CD4-positive, alpha-beta T cell treated with Interleukin-17A for 1 hour (primary cell): ENCODE data around the gene C1orf56.

ENCODE experiments used
- DNase-seq: peaks from one replicate; pipeline ENCODE4 v3.0.0-alpha.2; 2020

The C1orf56 gene, protein sequence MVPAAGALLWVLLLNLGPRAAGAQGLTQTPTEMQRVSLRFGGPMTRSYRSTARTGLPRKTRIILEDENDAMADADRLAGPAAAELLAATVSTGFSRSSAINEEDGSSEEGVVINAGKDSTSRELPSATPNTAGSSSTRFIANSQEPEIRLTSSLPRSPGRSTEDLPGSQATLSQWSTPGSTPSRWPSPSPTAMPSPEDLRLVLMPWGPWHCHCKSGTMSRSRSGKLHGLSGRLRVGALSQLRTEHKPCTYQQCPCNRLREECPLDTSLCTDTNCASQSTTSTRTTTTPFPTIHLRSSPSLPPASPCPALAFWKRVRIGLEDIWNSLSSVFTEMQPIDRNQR

DNA sequence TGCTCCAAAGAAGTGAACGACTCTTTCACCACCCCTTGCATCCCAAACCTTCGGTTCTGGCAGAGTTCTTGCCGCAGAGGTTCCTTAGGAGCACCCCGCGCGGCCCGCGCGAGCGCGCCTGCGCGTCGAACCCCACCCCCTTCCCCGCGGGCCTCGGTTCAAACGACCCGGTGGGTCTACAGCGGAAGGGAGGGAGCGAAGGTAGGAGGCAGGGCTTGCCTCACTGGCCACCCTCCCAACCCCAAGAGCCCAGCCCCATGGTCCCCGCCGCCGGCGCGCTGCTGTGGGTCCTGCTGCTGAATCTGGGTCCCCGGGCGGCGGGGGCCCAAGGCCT is at the start of gene C1orf56:
Gene C1orf56, plus strand, starts transcription at position 161 of the 334 bp plus-strand sequence. Its CDS starts 97 bp downstream, at position 258.
- DNase-seq, result peak; percentile 69

DNA sequence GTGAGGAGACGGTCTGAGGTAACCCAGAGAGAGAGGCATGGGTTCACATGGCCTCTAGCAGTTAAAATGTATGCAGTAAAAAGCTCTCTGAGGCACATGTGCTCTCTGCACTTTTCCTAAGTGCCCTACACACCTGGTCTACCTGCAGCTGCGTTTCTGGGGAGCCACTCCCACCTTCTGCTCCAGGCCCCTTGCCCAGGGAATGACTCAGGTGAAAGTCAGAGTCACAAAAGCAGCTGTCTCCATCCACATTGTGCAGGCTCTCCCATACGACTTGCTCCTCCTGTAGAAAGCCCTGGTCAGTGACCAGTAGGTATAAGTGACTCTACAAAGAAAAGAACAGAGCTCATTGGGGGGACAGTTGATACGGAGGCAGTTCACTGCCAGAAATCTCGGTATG is 49.6 kb upstream of the C1orf56 start:
- DNase-seq, result no peak

DNA sequence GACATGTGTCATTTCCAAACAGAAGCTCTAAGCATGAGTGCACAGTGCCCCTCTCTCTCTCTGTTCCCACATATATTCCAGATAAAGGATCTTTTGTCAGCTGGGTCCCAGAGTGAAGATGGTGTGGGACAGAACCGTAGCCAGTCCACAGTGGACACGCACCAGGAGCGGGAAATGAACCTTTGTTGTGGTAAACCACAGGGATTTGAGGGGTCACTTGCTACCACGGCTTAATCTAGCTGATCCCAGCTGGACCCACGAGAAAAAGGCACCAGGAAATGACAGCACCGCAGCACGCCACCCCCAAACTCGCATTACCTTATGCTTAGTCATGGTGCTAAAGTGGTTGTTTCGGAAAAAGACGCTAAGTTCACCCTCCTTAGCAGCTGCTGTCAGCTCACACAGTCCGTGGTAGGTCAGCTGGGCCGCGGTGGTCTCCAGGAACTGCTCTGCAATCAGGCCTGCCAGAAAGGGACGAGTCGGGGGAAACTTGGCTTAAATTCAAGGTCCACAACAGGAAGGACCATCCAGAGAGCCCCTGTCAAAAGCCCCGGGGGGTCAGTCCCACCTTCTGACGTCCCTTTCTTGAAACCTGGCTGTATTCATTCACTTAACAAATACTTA is 48.4 kb upstream of the C1orf56 start:
- DNase-seq, result no peak

DNA sequence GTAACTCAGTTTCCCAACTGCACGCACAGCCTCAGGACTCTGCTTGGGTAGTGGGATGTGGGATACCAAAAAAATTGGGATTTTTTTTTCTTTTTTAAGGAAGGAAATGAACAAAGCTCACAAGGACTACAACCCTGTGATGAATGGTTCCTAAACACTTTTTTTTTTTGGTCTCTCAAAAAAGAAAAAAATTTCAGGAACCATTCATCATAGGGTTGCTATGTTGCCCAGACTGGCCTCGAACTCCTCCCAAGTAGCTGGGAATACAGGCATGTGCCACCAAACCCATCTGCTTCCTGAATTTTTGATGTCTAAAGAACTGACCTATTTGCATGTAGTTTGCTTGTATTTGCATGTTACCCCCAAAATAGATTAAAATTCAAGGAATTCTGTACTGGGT is 47.6 kb upstream of the C1orf56 start:
- no peak for DNase-seq

DNA sequence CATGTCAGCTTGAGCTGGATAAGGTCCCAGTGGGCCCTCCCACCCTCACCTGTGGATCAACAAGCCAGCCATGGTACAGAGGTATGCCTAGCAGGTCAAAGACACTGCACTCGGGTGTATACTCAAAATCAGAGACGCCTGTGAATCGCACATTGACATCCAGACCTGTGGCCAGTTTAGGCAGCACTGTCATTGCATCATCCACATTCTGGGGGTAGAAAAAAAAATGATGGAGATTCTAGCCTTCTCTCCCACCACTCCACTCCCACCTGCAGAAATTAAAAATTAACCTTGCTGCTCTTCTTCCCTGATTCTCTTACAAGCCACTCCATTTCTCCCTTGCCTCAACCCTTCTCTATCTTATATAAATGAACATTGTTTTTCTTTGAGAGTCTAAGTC is 47.1 kb upstream of the C1orf56 start:
- no peak for DNase-seq

DNA sequence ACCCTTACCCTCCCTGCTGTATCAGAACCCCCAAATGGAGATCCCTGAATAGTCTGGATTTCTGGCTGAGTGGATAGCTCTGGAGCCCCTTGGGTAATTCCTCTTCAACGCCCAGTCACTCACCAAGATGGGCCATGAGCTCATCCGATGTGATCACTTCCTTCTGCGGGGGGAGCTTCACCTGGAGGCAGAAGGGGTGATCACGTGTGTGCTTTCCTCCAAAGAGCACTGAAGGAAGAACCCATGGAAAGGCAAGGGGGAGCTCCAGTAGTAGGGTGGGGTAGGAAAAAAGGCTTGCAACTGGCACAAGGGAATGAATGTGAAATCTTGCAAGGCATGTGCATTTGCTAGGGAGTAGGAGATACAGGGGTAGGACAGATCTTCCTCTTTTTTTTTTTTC is 45.9 kb upstream of the C1orf56 start:
- no peak for DNase-seq

DNA sequence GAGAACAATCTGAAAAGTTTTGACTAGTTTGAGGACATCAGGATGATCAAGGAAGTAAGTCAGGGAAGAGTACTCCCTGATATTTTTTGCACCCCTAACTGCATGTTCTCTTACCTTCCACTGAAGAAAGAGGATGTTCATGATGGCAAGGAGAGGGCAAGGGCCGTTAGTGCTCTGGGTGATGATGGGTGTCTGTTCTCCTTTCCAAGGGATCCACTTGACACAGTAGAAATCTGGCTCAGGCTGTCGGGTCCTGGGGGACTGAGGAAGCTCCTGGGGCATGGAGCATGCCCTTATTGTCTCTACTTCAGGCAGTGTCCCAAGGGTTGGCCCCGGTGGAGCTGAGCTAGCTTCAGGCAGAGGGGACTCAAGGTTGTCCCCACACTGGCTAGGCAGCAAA is 45.5 kb upstream of the C1orf56 start:
- DNase-seq, result no peak

DNA sequence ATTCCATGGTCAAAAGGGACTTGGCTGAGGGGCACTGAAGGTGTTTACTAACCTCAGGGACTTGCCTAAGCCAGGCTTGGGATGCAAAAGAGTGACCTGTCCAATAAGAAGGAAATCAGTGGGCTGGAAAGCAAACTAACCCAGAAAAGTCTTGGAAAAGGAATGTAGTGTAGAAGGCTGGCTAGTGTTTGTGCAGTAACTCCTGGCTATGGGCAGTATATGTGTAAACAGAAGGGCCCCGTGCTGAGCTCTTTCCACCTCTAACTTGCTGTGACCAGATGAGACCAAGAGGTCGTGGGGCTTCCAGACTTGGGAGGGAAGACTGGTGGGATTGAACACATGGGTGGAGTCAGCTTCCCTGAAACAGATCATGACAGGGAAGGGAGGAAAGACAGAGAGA is 44.9 kb upstream of the C1orf56 start:
- DNase-seq, result no peak

DNA sequence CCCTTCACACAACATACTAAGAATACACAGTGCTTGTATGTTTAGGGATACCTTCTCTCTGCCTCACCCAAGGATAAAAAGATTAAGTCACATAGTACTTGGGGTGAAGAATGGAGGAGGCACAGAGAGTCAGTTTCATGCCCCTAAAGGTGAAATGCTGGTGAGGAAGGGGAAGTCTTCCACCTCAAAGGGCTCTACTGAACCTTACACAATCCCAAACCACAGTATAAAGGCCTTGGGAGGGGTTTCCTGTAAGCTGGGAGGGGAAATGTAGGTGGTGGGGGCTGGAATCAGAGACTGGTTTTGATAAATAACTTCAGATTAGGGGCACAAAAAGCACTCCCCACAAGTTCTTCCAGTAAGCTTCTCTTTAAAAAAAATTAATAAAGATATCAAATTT is 44.4 kb upstream of the C1orf56 start:
- DNase-seq, result peak; percentile 52

DNA sequence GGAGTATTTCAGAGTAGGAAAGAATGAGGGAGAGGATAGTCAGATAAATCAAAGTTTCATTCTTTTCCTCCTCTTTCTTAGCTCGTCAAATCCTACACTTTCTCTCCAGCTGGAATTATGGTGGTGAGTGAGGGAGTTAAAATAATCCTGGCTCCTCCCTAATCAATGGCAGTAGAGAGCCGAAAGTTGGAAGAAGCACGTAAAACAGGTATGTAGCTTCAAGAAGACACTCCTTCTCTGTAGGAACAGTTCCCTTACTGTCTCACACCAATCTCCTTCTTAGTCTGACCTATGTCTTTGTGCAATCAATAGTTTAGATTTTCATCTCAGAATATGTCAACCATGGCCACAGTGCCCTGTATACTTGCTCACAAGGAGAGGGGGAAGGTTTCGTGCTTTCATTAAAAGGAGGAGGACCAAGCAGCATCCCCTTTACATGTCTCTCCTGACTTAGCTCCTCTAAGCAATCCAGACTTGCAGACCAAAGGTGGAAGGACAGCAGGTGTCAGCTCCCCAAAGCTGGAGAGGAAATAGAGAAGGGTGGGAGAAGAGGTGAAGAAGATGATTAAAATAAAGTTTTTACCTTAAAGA is 41.7 kb upstream of the C1orf56 start:
- DNase-seq, result peak; percentile 12

DNA sequence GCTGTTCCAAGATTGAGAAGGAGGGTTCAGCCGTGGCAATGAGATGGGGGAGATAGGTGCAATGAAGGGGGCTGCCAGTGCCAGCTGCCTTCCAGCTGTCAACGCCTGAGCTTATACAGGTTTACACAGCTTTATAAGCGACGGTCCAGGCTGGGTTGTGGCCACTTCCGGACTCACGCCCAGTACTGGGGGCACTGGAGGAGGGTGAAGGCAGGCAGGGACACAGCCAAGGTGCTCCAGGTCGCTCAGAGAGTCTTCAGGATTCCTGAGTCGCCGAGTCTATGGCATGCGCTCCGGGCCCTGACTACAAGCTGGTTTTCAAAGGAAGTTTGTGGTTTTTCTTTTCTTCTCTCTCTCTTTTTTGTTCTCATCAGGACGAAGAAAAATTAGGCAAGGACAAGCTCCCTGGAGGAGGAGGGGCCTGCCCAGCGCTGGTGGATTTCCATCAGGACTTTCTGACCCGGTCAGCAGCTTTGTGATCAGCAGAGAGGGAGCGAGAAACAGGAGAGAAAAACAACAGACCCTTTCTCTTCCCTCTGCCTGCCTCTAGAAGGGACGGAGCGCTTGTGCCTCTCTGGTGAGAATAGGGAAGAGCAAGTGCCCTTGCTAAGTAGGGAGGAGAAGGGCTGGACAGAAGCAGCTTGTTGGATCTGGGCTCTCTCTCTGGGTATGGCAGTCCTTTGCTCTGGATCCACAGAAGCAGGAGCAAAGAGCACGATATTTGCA is 41.1 kb upstream of the C1orf56 start, which contains the start of gene MINDY1:
Gene MINDY1, minus strand, starts transcription at position 576 of the 726 bp plus-strand sequence. CDS start 4,285 bp downstream, outside the sequence.
- DNase-seq, result peak; percentile 55

DNA sequence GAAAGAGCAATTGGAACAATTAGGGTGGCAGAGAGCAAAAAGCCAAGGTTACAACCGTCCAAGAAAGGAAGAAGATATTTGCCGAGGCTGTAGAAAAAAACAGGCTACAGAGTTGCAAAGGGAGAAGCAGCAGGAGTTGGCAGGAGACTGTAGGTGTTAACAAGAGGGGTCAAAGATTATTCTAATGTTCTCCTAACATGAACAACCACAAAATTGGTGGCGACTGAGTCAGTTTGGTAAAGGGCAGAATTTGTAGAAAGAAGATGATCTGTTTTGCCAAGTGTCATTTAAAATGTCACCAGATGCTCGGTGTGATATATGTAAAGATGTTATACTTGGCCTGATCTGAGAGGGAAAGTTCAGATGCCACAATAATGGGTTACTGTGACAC is 39.7 kb upstream of the C1orf56 start:
- DNase-seq, result no peak

DNA sequence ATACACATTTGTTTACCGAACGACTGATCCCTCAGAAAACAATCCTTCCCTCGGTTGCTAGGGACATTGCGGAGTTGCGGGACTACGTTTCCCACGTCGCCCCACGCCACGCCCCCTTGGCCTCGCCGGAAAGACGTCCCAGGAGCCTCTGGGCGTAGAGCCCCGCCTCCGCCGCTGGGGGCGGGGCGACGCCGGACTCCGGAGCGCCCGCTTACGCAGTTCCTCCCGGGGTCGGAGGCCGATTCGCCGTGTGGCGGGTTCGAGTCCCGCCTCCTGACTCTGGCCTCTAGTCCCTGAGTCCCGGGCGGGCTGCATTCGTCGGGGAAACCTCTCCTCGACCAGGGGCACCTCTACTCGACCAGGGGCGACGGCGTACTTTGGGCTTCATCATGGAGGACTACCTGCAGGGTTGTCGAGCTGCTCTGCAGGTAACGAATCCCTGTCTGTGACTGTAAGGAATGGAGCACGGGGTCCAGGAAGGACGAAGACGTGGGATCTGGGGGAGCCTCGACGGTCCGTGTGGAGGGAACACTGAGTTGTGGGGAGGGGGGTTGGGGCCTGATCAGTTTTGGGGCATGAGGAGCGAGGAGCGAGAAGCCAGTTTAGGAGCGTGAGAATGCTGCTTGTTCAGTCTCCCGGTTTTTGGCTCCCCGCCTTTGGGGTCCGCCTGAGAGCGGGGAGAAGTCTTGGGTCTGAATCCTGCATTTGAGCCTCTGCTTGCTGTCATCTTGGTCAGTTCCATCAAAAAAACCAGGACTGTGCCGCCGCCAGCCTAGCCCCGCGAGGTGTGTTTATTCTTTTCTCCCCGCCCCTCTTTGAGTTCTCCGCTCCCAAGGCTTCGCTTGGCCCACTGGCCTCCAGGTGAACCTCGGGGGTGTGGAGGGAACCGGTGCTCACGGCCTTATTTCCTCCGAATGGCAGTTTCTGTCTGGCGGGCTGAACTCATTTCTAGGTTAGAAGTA is 39.0 kb upstream of the C1orf56 start, which contains the start of gene PRUNE1:
Gene PRUNE1, plus strand, starts transcription at position 206 of the 962 bp plus-strand sequence. Its CDS starts 184 bp downstream, at position 390.
- peak; percentile 99 for DNase-seq

DNA sequence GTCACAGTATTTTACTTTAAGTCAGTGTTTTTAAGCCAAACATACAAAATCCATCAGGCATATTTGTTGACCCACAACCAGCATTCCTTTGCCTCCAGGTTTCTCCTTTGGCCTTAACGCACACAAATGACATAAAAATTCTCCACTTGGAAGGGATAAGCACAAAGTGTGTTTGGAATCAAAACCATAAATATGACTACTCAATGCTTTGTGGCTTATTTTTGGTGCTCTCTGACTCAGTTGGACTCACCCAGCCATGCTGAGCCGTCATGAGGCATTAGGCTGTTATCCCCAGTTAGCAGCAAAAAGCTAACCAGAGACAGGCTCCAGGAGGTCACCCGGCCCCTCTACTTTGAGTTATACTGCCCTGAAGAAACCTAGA is 38.4 kb upstream of the C1orf56 start:
- no peak for DNase-seq

DNA sequence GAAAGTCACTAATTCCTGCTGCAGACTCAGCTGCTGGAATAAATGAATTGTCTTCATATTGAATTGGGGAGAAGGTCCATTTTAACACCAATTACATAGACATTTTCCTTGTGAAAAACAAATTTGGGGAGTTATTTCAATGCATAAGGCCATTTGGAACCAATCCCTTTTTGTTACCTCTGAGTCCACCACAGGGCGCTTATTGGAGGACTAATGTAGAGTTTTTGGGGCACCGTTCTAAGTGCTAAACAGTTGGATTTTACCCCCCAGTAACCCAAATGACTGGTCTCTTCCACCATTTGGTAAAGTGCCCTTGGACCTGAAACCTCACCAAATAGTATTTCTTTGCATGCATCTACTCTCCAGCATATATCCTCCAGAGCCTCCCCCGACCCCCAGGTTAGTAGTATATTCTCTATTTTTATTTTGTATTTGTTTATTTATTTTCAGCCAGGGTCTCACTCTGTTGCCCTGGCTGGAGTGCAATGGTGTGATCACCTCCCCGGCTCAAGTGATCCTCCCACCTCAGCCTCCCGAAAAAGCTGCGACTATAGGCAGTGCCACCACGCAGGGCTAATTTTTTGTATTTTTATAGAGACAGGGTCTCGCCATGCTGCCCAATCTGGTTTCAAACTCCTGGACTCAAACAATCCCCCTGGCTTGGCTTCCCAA is 37.7 kb upstream of the C1orf56 start:
- no peak for DNase-seq

DNA sequence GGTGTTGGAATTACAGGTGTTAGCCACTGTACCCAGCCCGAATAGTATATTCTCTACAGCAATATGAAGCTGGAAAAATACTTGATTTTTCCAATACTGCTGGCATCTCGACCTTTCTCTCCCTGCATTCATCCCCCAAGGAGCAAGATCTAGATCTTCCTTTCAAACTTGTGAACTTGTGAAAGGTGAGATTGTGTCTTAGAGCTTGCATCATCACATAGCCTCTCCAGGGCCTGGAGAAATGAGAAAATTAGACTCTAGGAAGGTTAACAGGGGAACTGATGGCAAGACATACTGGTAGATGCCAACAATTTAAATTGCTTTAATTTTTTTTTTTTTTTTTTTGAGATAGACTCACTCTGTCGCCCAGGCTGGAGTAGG is 37.2 kb upstream of the C1orf56 start:
- no peak for DNase-seq

DNA sequence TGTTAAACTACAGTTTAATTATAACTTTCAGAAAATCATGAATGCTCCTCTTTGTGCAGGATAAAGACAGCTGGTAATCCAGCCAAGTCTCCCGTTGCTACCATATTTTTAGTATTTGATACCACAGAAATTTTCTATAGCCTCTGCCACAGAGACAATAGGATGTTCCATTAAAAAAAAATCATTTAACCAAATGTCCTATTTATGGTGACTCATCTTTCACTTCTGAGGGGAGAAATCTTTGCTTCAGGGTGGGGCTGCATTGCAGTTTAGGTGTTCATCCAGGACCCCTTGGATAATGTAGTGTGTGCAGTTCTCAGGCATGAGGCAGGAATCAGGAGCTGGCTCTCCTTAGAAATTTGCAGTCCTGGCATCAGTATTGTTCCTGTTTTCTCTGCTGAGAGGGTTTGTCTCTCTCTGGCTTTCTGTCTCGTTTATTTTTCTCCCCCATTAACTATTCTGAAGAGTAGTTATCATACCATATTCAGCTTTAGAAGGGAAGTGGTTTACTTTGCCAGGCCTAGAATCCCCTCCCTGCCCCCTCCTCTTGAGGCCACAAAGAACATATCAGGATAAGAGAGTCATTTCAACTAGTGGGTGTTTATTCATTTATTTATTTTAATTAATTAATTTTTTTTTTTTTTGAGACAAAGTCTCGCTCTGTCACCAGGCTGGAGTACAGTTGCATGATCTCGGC is 36.2 kb upstream of the C1orf56 start:
- DNase-seq, result no peak

DNA sequence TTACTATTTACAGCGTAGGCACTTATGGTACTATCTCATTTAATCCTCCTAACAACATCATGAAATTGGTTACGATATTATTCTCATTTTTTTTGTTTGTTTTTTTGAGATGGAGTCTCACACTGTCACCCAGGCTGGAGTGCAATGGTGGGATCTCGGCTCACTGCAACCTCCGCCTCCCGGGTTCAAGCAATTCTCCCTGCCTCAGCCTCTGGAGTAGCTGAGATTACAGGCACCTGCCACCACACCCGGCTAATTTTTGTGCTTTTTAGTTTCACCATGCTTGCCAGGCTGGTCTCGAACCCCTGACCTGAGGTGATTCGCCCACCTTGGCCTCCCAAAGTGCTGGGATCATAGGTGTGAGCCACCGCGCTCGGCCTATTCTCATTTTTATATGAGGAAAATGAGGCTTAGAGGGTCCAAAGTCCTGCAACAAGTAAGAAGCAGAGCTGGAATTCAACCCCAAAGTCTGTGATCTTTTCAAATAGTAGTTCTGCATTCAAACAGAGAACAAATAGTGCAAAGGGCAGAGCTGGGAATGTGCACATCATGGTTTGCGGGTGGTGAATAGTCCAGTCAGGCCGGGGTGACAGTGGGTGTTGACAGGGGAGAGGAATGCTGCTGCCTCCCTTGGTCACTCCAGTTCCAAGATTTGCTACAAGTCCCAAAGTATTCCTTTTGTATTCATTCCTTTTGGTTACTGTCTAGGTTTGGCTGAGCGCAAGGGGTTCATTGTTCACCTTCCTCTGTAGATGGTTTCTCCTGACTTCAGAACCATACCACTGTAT is 34.7 kb upstream of the C1orf56 start:
- DNase-seq, result no peak

DNA sequence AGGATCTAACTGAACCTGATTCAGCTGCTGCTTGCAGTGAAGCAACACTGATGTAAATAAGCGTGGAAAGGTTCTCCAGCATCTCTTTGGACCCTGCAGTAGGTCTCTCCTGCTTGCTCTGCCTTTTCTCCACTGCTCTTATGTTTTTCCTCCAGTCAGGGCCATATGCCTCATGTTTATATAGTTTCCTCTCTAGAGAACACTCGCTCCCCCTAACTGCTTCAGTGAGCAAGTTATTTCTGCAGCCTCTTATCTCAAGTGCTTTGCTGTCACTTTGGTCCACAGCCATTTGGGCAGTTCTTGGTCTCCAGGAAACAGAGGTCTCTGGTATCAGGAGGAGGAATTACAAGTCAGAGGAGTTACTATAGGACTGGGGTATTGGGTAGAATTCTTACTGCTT is 34.0 kb upstream of the C1orf56 start:
- no peak for DNase-seq

DNA sequence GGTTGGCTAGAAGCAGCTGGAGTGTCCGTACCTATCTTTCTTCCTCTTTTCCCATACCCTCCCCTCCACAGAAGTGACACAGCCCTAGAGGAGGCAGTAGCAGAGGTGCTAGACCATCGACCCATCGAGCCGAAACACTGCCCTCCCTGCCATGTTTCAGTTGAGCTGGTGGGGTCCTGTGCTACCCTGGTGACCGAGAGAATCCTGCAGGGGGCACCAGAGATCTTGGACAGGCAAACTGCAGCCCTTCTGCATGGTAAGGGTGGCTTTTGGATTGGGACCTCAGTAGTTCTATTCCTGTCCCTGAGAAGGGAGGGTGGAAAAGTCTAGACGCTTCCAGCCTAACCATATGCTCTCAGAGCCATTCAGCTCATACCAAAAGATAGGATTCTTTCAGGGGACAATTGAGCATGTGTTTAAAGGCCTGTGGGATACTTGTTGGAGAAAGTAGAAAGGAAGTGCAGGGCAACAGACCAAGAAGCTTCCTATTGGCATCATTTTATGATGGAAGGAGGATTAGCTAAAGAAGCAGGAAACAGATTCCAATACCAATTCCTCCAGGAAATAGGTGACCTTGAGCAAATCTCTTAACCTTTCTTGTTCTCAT is 22.9 kb upstream of the C1orf56 start:
- DNase-seq, result peak; percentile 91
